ENCODE data around the gene ECI1. TPM values are rescaled to one million over a fixed set of nuclear protein-coding genes. Genes with fewer than 3 reads are reported as not detected.

ECI1 gene
- total and polyA plus RNA-seq, 4 donors: 35.0 to 87.1 (median 63.5) TPM

- Histone ChIP-seq H3K9ac (ENCODE audit: insufficient read depth in 1 of 2, low read length in 2 of 2) (no peak overlapping the region), H3K27me3 (ENCODE audit: control insufficient read depth in 3 of 3, insufficient read depth in 3 of 3, low read length in 2 of 3) (no peaks in the 10 kb centered on the region), H3K4me1 (ENCODE audit: control insufficient read depth in 5 of 5, insufficient read depth in 5 of 5, low read length in 5 of 5) (no peaks in the 10 kb centered on the region), H3K4me3 (no peak overlapping the region), H3K9me3 (ENCODE audit: control insufficient read depth in 4 of 4, insufficient read depth in 3 of 4, low read length in 3 of 4) (no peaks in the 10 kb centered on the region), H3K36me3 (ENCODE audit: control insufficient read depth in 4 of 4, insufficient read depth in 4 of 4, low read length in 4 of 4) (peaks cover 0 to 44% (median 0%) of the 10 kb centered on the region in 4 donors), H3K27ac (ENCODE audit: low read depth in 1 of 2, low read length in 1 of 2) (no peak overlapping the region)
- ATAC-seq (ENCODE audit: insufficient read depth, low FRiP score) (no peak), DNase-seq (no peak)
- TF ChIP-seq CTCF (IDR thresholded peaks at IDR 0.05; ENCODE audit: control extremely low read depth, extremely low read depth): no peak
- 91 to 95% methylated on average over 26 of the region's 26 CpGs for WGBS, 2 donors
Observed at GRCh38 chr16:2278956-2279800, 27.8 kb upstream of the ECI1 start.

- Histone ChIP-seq H3K36me3 (ENCODE audit: control insufficient read depth in 4 of 4, insufficient read depth in 4 of 4, low read length in 4 of 4) (peaks cover 0 to 37% (median 0%) of the 10 kb centered on the region in 4 donors), H3K9me3 (ENCODE audit: control insufficient read depth in 4 of 4, insufficient read depth in 3 of 4, low read length in 3 of 4) (no peaks in the 10 kb centered on the region), H3K4me3 (no peak overlapping the region), H3K27me3 (ENCODE audit: control insufficient read depth in 3 of 3, insufficient read depth in 3 of 3, low read length in 2 of 3) (no peaks in the 10 kb centered on the region), H3K9ac (ENCODE audit: insufficient read depth in 1 of 2, low read length in 2 of 2) (no peak overlapping the region), H3K27ac (ENCODE audit: low read depth in 1 of 2, low read length in 1 of 2) (no peak overlapping the region), H3K4me1 (ENCODE audit: control insufficient read depth in 5 of 5, insufficient read depth in 5 of 5, low read length in 5 of 5) (no peaks in the 10 kb centered on the region)
- WGBS, 2 donors: 88 to 90% methylated on average over 14 of the region's 14 CpGs
- no peak for ATAC-seq (ENCODE audit: insufficient read depth, low FRiP score)
- TF ChIP-seq CTCF (IDR thresholded peaks at IDR 0.05; ENCODE audit: control extremely low read depth, extremely low read depth): no peak
- DNase-seq: no peak
Observed at GRCh38 chr16:2278272-2278608, 26.9 kb upstream of the ECI1 start.

DNA sequence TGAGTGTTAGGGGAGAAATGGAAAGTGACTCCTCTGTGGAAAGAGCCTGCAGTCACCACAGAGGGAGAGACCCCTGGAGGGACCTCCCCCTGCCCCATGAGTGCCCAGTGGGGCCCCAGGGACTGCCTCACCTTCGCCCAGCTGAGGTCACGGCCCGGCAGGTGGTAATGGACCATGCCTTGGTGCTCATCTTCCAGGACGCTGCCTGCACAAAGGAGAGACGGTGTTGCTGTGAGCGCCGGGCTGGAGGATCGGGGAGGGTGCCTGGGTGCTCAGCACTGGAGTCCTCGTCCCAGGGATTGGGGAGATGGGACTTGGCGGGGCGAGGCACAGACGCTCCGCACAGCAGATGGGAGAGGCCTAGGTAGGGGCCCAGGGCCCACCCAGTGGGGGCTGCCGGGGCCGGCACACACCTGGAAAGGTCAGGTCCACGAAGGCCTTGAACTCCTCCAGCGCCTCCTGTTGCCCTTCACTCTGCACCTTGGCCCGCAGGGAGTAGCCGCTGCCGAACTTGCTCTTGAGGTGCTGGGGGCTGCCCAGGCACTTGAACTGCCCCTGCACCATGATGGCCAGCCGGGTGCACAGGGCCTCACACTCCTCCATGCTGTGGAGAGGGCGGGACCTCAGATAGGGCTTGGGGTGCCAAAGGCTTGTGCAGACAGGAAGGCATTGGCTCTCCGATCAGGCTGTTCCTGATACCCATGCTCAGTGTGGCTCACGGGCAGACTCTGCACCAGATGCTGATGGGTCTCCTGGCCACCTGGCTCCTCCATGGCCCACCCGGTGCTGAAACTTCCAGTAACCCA, 26.3 kb upstream of the ECI1 start:
- 92% methylated on average over 25 of the region's 25 CpGs for WGBS, 2 donors
- Histone ChIP-seq H3K36me3 (ENCODE audit: control insufficient read depth in 4 of 4, insufficient read depth in 4 of 4, low read length in 4 of 4) (peaks cover 0 to 34% (median 0%) of the 10 kb centered on the region in 4 donors), H3K27me3 (ENCODE audit: control insufficient read depth in 3 of 3, insufficient read depth in 3 of 3, low read length in 2 of 3) (no peaks in the 10 kb centered on the region), H3K4me1 (ENCODE audit: control insufficient read depth in 5 of 5, insufficient read depth in 5 of 5, low read length in 5 of 5) (no peaks in the 10 kb centered on the region), H3K9ac (ENCODE audit: insufficient read depth in 1 of 2, low read length in 2 of 2) (no peak overlapping the region), H3K27ac (ENCODE audit: low read depth in 1 of 2, low read length in 1 of 2) (no peak overlapping the region), H3K9me3 (ENCODE audit: control insufficient read depth in 4 of 4, insufficient read depth in 3 of 4, low read length in 3 of 4) (no peaks in the 10 kb centered on the region), H3K4me3 (no peak overlapping the region)
- no peak for TF ChIP-seq CTCF (IDR thresholded peaks at IDR 0.05; ENCODE audit: control extremely low read depth, extremely low read depth)
- DNase-seq: no peak
- ATAC-seq (ENCODE audit: insufficient read depth, low FRiP score): no peak
